HFFc6 (cell line): ENCODE data around the gene LDLRAD4. TPM values are rescaled to one million over a fixed set of nuclear protein-coding genes. Genes with fewer than 3 reads are reported as not detected.

ENCODE experiments used
- DNase-seq: peaks from one replicate; pipeline ENCODE4 v3.0.0-alpha.2; 2018
- H3K27ac Mint-ChIP-seq: 2 replicates; pipeline ENCODE4 v1.8.0; 2020; ENCODE audit warnings: mild to moderate bottlenecking, mixed read lengths
- H3K27me3 Mint-ChIP-seq: 2 replicates; pipeline ENCODE4 v1.8.0; 2021; ENCODE audit warnings: mild to moderate bottlenecking, moderate library complexity, mixed read lengths; ENCODE audit not compliant: insufficient read depth
- H3K36me3 Mint-ChIP-seq: 2 replicates; pipeline ENCODE4 v1.8.0; 2021; ENCODE audit warnings: low read depth, mixed read lengths
- H3K4me1 Mint-ChIP-seq: 2 replicates; pipeline ENCODE4 v1.8.0; 2020; ENCODE audit warnings: low read depth, mixed read lengths
- H3K4me3 Mint-ChIP-seq: 2 replicates; pipeline ENCODE4 v1.8.0; 2020; ENCODE audit warnings: mild to moderate bottlenecking, moderate library complexity, mixed read lengths
- H3K9me3 Mint-ChIP-seq: 2 replicates; pipeline ENCODE4 v1.8.0; 2020; ENCODE audit warnings: mild to moderate bottlenecking, mixed read lengths
- total RNA-seq, 6 experiments: library from RNA; stranded (reverse); fragmentation: NEBNext Ultra II Directional; extraction: Animal tissue kit (Norgen Biotek cat#: 25700); gene quantifications; 2 replicates in 1 of 6; 3 replicates in 5 of 6; pipeline ENCODE4 v1.2.3, GENCODE V29; 2021
- TF ChIP-seq, protein P1 (sequence below): fragments of 200-600 bp; sonication (generic); IDR thresholded peaks from 2 replicates; pipeline ENCODE4 v1.5.0; 2021; ENCODE audit warnings: antibody characterized with exemption, mild to moderate bottlenecking

LDLRAD4 gene
- total RNA-seq, 6 experiments from 2014 or later, result not detected

DNA sequence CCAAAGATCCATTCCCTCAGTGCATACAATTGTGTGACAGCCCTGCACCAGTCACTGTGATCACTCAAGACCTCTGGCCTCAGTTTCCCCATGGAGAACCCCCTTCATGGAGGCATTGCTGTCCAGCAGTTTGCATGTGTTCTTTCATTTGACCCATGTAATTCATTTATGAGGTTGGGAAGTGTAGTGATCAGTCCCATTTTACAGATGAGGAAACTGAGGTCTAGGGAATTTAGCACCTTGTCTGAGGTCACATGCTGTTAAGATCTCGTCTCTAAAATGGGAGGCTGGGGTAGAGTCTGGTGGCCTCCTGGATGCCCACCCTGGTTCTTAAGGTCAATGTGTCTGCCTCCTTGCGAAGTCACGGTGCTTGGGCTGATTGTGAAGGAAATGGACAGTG lies 19.1 kb downstream of the LDLRAD4 start:
- Mint-ChIP-seq H3K4me3 (no peak overlapping the region), H3K9me3 (peaks cover 4% of the 10 kb centered on the region; the same call in 1 of the 2 replicates), H3K27ac (no peak overlapping the region), H3K27me3 (peaks cover 8% of the 10 kb centered on the region), H3K4me1 (no peaks in the 10 kb centered on the region), H3K36me3 (no peaks in the 10 kb centered on the region)
- TF ChIP-seq, protein P1, sequence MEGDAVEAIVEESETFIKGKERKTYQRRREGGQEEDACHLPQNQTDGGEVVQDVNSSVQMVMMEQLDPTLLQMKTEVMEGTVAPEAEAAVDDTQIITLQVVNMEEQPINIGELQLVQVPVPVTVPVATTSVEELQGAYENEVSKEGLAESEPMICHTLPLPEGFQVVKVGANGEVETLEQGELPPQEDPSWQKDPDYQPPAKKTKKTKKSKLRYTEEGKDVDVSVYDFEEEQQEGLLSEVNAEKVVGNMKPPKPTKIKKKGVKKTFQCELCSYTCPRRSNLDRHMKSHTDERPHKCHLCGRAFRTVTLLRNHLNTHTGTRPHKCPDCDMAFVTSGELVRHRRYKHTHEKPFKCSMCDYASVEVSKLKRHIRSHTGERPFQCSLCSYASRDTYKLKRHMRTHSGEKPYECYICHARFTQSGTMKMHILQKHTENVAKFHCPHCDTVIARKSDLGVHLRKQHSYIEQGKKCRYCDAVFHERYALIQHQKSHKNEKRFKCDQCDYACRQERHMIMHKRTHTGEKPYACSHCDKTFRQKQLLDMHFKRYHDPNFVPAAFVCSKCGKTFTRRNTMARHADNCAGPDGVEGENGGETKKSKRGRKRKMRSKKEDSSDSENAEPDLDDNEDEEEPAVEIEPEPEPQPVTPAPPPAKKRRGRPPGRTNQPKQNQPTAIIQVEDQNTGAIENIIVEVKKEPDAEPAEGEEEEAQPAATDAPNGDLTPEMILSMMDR, result no peak
- DNase-seq, result no peak

DNA sequence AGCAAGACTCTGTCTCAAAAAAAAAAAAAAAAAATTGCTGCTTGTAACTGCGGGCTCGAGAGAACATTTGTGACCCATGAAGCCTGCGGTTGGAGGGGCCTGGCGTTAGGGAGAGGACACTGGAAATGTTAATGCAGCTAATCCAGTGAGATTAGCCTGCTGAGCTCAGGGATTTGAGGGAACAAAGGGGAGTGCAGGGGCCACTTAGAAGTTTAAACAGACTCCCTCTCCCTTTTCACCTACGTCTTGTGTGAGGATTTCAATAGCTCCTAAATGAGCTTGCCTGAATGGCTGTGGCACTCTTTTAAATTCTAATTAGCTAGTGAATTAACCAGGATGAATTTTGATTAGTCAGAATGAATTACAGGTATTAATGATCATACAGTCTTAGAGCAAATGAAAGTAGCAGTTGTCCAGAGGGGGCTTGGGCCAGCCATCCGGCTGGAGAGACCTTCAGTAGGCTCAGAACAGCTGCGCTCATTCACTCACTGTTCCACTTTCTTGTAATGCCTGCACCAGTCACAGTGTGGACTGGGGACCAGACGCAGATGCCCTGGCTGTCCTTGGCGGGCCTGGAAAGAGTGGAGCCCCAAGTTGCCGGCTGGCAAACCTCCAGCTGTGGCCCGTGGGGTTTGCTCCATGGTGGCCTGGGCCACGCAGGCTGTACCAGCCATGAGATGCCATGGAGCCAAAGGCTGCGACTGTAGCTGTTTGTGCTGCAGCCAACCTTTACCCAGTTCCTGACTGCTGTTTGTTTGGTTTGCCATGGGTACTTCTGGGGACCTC lies 20.8 kb downstream of the LDLRAD4 start:
- no peaks in the 10 kb centered on the region for H3K4me1 Mint-ChIP-seq
- no peak for DNase-seq
- H3K27ac Mint-ChIP-seq, result no peak overlapping the region
- TF ChIP-seq, protein P1, result no peak
- no peaks in the 10 kb centered on the region for H3K36me3 Mint-ChIP-seq
- peaks cover 2% of the 10 kb centered on the region; the same call in 1 of the 2 replicates for H3K27me3 Mint-ChIP-seq
- peaks cover 9% of the 10 kb centered on the region; the same call in 1 of the 2 replicates for H3K9me3 Mint-ChIP-seq
- H3K4me3 Mint-ChIP-seq, result no peak overlapping the region

DNA sequence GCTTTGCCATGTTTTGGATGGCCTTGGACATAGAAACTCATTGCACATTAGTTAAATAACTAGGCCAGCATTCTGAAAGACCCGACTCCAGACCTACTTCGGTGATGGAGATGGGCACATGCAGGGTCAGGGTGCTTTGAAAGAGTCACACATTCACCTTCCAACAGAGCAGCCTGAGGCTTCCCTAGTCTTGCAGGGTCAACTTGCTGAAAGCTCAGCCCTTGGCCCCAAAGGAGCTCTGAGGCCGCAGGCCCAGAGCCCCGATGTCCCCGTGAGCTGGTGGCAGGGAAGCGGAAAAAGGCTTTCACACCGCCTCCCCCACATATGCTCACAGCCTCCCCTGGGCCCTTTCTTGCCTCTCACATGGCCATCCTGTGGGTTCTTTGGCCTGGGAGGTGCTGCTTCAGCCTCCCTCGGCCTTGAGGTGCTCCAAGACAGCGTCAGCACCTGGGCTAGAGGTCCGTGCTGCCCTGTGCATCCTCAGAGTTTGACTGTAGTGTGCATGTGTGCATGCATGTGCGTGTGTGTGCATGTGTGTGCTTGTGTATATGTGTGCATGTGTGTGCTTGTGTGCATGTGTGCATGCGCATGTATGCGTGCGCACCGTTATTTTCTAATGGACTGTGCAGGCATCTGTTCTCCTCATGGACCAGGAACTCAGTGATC lies 21.6 kb downstream of the LDLRAD4 start:
- DNase-seq, result no peak
- H3K9me3 Mint-ChIP-seq, result peaks cover 9% of the 10 kb centered on the region; the same call in 1 of the 2 replicates
- TF ChIP-seq, protein P1, result no peak
- H3K4me1 Mint-ChIP-seq, result no peaks in the 10 kb centered on the region
- no peak overlapping the region for H3K27ac Mint-ChIP-seq
- H3K27me3 Mint-ChIP-seq, result peaks cover 2% of the 10 kb centered on the region; the same call in 1 of the 2 replicates
- H3K4me3 Mint-ChIP-seq, result no peak overlapping the region
- H3K36me3 Mint-ChIP-seq, result no peaks in the 10 kb centered on the region

DNA sequence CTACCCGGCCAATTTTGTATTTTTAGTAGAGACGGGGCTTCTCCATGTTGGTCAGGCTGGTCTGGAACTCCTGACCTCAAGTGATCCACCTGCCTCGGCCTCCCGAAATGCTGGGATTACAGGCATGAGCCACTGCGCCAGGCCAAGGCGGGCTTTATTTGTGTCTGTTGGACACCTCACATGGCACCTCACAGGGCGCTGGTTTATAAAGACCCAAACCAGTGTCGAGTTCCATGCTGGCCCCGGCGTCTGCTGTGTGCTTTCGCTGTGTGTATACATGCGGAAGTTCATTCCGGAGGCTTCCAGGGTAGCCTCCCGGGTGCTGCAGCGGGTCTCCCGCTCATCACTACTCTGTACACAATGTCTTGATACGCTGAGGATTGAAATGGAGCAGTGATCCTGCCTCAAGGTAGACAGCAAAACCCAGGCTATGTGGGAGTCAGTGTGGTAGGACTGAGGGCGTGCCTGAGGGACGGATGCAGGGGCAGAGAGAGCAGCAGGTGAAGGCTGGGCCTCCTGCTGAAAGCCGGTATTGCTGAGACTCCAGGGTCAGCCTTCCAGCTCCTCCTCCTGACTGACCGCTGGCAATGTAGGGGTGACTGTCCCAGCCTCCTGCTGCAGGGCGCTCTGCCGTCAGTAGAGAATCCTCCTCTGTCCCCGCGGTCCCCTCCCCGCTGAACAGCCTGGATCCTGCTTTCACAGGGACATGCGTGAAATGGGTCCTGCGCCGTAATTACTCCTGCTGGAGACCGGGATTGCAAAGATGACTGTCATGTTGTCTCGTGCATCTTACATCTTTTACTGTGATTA lies 22.7 kb downstream of the LDLRAD4 start:
- TF ChIP-seq, protein P1, result no peak
- H3K4me3 Mint-ChIP-seq, result no peak overlapping the region
- H3K36me3 Mint-ChIP-seq, result no peaks in the 10 kb centered on the region
- H3K9me3 Mint-ChIP-seq, result peaks cover 9% of the 10 kb centered on the region; the same call in 1 of the 2 replicates
- H3K4me1 Mint-ChIP-seq, result no peaks in the 10 kb centered on the region
- H3K27ac Mint-ChIP-seq, result no peak overlapping the region
- peaks cover 2% of the 10 kb centered on the region; the same call in 1 of the 2 replicates for H3K27me3 Mint-ChIP-seq
- DNase-seq, result no peak

DNA sequence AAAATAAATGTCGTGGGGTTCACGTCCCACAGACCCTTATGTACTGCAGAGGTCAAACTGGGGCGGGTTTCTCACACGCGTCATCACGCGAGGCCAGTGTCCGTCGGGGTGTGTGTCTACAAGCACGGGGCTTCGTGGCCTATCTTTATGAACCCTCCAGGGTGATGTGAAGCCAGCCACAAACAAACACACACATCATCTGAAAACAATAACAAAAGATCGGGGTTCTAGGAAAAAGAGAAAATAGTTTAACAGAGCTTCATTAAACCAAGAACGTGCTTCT lies 23.3 kb downstream of the LDLRAD4 start:
- Mint-ChIP-seq H3K27ac (no peak overlapping the region), H3K4me3 (no peak overlapping the region), H3K9me3 (peaks cover 9% of the 10 kb centered on the region; the same call in 1 of the 2 replicates), H3K36me3 (no peaks in the 10 kb centered on the region), H3K27me3 (peaks cover 2% of the 10 kb centered on the region), H3K4me1 (no peaks in the 10 kb centered on the region)
- no peak for DNase-seq
- TF ChIP-seq, protein P1, result no peak
